RPMI8226 (cell line): ENCODE results near the gene SLC4A9.
"Not testable (repeated sequence)": the region's sequence is repeated elsewhere in the genome, so short reads cannot be mapped to it uniquely, and the experiment has no call there.

Experiments used
- DNase-seq: peaks from one replicate; pipeline ENCODE4 v3.0.0-alpha.2; 2015

SLC4A9 gene

GRCh38 chr5:140401362-140402257 lies 41.6 kb downstream of the SLC4A9 start, which contains the start of gene ANKHD1:
Gene ANKHD1 (plus strand): TSS chr5:140401833. CDS start chr5:140401968, 135 bp downstream.
- peak; percentile 99 for DNase-seq

- peak; percentile 55 for DNase-seq
Measured at GRCh38 chr5:140402258-140403074, 42.5 kb downstream of the SLC4A9 start.

DNA sequence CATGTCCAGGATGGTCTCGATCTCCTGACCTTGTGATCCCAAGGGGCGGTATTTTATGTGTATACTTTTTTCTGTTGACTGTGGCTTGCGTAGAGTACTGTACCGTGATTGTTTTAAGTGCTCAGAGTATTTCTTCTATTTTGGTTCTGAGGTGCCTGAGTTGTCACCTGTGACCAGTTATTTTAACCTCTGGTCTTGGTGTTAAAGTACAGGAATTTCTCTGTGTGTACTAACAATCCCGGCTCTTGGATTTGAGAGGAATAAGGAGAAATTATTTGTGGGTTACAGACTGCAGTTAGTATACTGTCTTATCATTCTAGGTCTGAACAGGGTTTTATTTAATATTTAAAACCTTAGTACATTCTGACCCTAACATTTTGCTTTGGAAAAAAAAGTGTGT lies 43.6 kb downstream of the SLC4A9 start:
- no peak for DNase-seq

- DNase-seq = no peak
Measured at GRCh38 chr5:140408750-140409241, 48.8 kb downstream of the SLC4A9 start.

- DNase-seq = no peak
Measured at GRCh38 chr5:140413230-140413629, 53.2 kb downstream of the SLC4A9 start.

GRCh38 chr5:140417235-140417634 lies 57.2 kb downstream of the SLC4A9 start:
- DNase-seq = no peak

DNA sequence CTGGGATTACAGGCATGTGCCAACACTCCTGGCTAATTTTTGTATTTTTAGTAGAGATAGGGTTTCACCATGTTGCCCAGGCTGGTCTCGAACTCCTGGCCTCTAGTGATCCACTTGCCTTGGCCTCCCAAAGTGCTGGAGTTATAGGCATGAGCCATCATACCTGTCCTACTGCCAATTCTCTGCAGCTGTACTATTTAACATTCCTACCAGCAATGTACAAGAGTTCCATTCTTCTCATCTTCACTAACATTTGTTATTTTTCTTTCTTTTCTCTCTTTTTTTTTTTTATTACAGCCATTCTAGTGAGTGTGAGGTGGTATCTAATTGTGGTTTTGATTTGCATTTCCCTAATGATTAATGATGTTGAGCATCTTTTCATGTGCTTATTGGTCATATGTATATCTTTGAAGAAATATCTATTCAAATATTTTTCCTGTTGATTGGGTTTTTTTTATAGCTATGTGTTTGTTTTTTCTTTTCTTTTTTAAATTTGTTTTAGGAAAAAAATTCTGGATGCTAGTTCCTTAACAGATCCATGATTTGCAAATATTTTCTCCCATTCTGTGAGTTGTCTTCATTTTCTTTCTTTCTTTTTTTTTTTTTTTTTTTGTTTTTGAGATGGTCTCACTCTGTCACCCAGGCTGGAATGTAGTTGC lies 59.0 kb downstream of the SLC4A9 start:
- DNase-seq = no peak

DNA sequence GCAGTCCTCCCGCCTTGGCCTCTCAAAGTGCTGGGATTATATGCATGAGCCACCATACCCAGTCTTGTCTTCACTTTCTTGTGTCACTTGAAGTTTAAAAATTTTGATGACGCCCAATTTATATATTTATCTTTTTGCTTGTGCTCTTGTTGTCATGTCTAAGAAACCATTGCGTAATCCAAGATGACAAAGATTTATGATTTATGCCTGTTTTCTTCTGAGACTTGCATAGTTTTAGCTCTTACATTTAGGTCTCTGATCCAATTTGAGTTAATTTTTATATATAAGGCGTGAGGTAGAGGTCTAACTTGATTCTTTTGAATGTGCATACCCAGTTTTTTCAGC lies 60.2 kb downstream of the SLC4A9 start:
- no peak for DNase-seq

- DNase-seq = no peak
Measured at GRCh38 chr5:140420665-140421361, 60.8 kb downstream of the SLC4A9 start.

GRCh38 chr5:140421375-140421774 lies 61.4 kb downstream of the SLC4A9 start:
- not testable (repeated sequence) for DNase-seq

- DNase-seq = no peak
Measured at GRCh38 chr5:140423609-140424008, 63.6 kb downstream of the SLC4A9 start.

DNA sequence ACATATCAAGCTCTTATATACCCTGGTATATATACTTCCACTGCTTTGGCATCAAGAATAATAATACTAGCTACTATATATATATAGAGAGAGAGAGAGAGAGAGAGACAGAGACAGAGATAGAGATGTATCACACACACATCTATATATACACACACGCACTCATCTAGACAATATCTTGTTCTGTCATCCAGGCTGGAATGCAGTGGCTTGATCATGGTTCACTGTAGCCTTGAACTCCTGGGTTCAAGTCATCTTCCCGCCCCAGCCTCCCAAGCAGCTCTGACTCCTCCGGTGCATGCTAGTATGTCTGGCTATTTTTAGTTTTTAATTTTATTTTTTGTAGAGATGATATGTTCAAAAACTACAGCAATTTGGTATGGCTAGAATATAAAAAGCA lies 64.1 kb downstream of the SLC4A9 start:
- no peak for DNase-seq
